Stromal cell of bone marrow (primary cell): Measurements from ENCODE around the gene TEDC2.

Experiments used
- DNase-seq: peaks from one replicate; pipeline ENCODE4 v3.0.0-alpha.2; 2012; ENCODE audit warnings: low read depth

The TEDC2 gene

GRCh38 chr16:2495041-2495440, 35.1 kb downstream of the TEDC2 start:
- no peak for DNase-seq

DNA sequence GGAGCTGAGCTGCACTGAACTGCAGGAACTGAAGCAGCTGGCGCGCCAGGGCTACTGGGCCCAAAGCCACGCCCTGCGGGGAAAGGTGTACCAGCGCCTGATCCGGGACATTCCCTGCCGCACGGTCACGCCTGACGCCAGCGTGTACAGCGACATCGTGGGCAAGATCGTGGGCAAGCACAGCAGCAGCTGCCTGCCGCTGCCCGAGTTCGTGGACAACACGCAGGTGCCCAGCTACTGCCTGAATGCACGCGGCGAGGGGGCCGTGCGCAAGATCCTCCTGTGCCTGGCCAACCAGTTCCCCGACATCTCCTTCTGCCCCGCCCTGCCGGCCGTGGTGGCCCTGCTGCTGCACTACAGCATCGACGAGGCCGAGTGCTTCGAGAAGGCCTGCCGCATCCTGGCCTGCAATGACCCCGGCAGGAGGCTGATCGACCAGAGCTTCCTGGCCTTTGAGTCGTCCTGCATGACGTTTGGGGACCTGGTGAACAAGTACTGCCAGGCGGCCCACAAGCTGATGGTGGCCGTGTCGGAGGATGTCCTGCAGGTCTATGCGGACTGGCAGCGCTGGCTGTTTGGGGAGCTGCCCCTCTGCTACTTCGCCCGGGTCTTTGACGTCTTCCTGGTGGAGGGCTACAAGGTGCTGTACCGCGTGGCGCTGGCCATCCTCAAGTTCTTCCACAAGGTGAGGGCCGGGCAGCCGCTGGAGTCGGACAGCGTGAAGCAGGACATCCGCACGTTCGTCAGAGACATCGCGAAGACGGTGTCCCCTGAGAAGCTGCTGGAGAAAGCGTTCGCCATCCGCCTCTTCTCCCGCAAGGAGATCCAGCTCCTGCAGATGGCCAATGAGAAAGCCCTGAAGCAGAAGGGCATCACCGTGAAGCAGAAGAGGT, 36.6 kb downstream of the TEDC2 start:
- no peak for DNase-seq

GRCh38 chr16:2497116-2497630, 37.3 kb downstream of the TEDC2 start:
- no peak for DNase-seq

DNA sequence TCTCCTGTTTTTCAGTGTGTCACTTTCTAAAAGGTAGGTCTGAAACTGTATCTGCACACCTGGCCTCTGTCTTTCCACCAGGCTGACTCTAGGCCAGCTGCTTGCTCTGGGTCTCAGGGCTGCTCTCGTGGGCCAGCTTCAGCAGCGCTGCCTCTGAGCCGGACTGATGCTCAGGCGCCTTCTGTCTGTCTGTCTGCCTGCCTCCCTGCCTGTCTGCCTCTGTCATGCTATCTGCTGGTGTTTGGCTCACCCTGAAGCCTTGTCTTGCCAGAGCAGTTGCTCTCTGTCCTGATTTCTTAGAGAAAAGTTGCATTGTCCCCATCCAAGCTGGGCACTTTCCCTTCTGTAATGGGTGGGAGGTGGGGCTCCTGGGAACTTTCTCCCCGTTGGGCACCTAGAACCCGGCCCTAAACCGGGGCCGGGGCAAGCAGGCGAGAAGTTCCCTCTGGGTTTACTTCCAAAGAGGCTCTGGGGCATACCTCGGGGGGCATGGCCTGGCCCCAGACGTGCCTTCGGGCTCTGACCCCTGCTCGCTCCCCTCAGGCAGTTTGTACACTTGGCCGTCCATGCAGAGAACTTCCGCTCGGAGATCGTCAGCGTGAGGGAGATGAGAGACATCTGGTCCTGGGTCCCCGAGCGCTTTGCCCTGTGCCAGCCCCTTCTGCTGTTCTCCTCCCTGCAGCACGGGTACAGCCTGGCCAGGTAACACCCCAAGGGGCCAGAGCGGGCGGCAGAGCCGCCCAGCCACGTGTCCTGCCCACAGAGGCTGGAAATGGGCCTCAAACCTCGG, 38.0 kb downstream of the TEDC2 start:
- DNase-seq: no peak

DNA sequence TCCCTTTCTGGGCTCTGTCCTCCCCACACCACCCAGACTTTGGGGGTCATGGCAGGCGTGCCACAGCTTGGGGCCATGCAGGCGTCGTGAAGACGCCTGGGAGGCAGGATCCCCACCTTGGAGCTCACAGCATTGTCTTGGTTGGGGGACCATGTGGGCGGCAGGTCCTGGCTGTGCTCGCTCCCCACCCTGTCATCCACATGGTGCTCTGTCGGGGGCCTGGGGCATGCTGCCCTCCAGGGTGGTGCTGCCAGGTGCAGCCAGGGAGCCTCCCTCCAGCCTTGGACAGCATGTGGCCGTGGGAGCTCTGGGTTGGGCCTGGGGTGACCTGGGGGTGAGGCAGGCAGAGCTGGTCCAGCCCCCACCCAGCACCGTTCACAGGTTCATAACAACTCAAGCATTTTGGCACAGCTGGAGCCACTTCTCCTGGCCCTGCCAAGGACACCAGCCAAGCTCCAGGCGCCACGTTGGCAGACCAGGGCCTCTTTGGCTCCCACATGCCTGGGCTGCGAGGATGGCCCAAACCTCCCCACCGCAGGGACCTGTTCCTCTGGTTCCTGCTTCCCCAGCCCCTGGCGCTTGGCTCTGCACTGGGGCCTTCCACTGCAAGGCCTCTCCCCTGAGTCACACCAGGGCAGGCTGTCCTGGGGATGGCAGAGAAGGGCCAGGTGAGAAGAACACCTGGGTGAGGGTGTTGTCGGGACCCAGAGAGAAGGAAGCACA, 38.8 kb downstream of the TEDC2 start:
- no peak for DNase-seq

DNA sequence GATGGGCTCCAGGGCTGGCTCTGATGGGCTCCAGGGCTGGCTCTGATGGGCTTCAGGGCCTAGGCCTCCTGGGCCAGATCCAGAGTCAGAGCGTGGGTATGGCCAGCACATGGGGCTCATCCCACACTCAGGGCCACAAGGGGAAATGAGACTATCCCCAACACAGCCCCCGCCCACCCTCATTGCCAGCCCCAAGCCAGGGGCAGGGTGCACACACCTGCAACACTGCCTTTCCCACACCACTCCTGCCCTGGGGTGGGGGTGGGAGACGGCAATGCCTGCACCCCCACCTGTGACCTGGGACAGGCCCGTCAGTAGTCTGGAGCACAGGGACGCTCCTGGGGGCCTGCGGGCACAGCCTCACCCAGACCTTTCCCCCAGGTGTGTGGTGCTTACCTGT, 39.5 kb downstream of the TEDC2 start:
- no peak for DNase-seq

DNA sequence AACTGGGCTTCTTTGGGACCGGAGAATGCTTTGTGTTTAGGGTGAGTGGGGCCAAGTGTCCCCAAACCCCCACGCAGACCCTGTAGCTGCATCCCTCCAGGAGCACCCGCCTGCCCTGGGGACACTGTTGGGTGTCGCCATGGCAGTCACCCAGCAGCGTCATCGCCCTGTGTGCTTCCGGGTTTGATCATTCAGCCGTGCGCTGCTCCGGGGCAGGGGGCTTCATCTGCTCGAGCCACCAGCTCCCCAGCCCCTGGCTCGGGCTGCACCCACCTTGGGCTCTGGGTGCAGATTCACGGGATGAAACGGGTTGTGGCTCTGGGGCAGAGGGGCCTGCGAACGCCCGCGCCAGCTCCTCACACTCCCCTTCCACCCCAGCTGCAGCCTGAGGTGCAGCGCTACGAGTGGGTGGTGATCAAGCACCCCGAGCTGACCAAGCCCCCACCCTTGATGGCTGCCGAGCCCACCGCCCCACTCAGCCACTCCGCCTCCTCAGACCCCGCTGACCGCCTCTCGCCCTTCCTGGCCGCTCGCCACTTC, 40.1 kb downstream of the TEDC2 start:
- DNase-seq: no peak

DNA sequence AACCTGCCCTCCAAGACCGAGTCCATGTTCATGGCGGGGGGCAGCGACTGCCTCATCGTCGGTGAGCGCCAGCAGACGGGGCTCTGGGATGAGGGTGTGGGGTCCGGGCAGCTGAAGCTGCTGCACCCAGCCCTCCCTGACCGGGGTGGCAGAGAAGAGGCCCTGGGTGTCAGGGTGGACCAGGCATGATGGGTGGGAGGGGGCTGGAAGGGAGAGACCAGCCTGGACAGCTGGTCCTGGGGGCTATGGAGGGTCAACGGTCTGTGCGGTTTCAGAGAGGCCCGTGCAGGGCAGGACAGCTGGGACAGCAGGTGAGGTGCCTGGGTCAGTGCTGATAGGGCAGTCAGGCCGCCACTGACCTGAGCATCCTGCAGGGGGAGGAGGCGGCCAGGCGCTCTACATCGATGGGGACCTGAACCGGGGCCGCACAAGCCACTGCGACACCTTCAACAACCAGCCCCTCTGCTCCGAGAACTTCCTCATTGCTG, 40.6 kb downstream of the TEDC2 start:
- DNase-seq: no peak

- DNase-seq: no peak
These were observed 41.2 kb downstream of the TEDC2 start for GRCh38 chr16:2500918-2501750.

GRCh38 chr16:2501946-2502895, 42.3 kb downstream of the TEDC2 start:
- DNase-seq: no peak

- DNase-seq: no peak
These were observed 45.8 kb downstream of the TEDC2 start for GRCh38 chr16:2505695-2506094.

DNA sequence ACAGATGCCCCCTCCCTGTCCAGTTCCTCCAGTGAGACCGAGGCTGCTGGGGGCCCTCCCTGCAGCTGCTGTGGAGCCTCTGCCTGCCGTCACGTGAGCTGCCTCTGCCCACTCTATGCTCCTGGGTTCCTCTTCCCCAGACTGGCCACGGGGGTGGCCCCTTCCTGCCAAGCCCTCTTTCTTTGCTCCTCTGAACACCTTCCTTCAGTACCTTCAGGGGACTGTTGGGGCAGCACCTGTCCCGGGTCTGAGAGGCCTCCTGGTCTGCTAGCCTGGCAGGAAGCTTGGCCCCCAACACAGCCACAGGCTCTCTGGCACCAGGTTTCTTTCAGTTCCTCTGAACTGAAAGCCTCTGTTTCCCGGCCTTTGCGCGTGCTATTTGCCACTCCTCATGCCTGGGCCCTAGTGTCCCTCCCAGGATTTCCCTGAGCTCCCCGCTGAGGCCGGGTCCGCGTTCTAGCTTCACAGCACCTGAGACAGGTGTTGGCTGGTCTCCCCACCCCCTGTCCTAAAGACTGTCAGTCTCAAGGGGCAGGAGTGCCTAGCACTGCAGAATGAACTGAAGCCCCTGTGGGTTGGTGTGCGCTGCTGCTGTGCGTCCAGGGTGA, 47.2 kb downstream of the TEDC2 start:
- no peak for DNase-seq

DNA sequence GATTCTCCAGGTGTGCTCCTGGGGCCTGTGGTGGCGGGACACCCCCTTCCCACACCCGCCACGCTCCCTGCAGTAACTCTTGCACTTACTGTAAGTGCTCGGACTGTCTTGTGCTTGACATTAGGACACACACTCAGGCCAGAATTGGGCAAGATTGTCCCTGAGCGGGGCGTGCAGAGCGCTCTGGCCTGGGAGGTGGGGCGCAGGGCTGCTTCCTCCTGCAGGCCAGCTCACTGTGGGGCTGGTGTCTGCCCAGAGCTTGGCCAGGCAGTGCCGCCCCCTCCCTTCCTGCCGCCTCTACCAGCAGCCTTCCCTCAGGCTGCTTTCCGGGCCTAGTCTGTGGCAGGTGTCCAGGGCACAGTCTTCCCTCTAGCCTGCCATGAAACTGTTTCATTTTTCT, 47.8 kb downstream of the TEDC2 start:
- DNase-seq: no peak

- no peak for DNase-seq
These were observed 49.0 kb downstream of the TEDC2 start for GRCh38 chr16:2508722-2509400.

GRCh38 chr16:2511128-2511800, 51.4 kb downstream of the TEDC2 start:
- DNase-seq: peak; percentile 72

GRCh38 chr16:2511996-2512734, 52.3 kb downstream of the TEDC2 start:
- DNase-seq: no peak

GRCh38 chr16:2512735-2513404, 53.0 kb downstream of the TEDC2 start:
- DNase-seq: no peak
